PFSK-1 (cell line): Measurements from ENCODE around the gene PUS3.

ENCODE experiments used
- FOXP2 ChIP-seq: optimal IDR thresholded peaks from 2 replicates; pipeline ENCODE3; 2011; ENCODE audit warnings: borderline replicate concordance, control low read depth, inconsistent platforms; ENCODE audit not compliant: insufficient read depth; ENCODE audit errors: extremely low read length, extremely low read depth
- POLR2AphosphoS5 ChIP-seq: IDR thresholded peaks from 2 replicates; pipeline ENCODE4 v1.6.1; 2012; ENCODE audit warnings: low read depth, mild to moderate bottlenecking, control low read depth, low read length, moderate library complexity
- TAF1 ChIP-seq: IDR thresholded peaks from 2 replicates; pipeline ENCODE4 v1.6.1; 2012; ENCODE audit warnings: low read length, control low read depth, borderline replicate concordance; ENCODE audit not compliant: insufficient read depth
- TF ChIP-seq, protein P1 (sequence below), 2 experiments: IDR thresholded peaks; 2 replicates each; pipeline versions ENCODE4 v1.6.1 to v1.8.0; 2011 to 2012; ENCODE audit warnings: low read depth in 2 of 2, low read length in 2 of 2, control low read depth in 1 of 2, inconsistent platforms in 1 of 2, mild to moderate bottlenecking in 1 of 2, moderate library complexity in 1 of 2; ENCODE audit not compliant: insufficient read depth in 1 of 2

DNA sequence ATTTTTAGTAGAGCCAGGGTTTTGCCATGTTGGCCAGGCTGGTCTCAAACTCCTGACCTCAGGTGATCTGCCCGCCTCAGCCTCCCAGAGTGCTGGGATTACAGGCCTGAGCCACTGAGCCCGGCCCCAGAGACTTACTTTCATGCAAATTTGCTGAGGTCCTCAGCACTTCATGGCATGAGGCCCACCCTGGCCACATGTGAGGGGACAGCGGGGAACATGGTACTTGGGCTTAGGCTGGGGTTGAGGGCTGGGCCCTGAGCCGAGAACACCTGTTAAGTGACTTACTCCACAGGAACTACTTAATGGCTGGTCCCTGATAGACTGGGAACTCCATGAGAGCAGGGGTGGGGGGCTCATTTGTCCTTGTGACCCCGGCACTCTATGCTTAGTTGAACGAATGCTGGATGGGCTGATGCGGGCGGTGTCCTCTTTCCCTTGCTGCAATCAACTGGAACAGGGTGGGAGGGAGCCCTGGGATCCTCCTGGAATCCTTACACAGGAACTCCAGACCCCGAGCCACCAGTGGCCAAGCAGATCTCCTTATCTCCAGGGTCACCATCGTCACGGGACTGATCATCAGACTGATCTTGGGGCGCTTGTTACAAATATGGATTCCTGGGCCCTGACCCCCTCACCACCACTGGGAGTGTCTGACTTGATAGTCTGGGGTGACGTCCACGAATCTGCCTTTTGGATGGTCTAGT is 43.9 kb upstream of the PUS3 start:
- no peak for TF ChIP-seq POLR2AphosphoS5
- TF ChIP-seq, protein P1, sequence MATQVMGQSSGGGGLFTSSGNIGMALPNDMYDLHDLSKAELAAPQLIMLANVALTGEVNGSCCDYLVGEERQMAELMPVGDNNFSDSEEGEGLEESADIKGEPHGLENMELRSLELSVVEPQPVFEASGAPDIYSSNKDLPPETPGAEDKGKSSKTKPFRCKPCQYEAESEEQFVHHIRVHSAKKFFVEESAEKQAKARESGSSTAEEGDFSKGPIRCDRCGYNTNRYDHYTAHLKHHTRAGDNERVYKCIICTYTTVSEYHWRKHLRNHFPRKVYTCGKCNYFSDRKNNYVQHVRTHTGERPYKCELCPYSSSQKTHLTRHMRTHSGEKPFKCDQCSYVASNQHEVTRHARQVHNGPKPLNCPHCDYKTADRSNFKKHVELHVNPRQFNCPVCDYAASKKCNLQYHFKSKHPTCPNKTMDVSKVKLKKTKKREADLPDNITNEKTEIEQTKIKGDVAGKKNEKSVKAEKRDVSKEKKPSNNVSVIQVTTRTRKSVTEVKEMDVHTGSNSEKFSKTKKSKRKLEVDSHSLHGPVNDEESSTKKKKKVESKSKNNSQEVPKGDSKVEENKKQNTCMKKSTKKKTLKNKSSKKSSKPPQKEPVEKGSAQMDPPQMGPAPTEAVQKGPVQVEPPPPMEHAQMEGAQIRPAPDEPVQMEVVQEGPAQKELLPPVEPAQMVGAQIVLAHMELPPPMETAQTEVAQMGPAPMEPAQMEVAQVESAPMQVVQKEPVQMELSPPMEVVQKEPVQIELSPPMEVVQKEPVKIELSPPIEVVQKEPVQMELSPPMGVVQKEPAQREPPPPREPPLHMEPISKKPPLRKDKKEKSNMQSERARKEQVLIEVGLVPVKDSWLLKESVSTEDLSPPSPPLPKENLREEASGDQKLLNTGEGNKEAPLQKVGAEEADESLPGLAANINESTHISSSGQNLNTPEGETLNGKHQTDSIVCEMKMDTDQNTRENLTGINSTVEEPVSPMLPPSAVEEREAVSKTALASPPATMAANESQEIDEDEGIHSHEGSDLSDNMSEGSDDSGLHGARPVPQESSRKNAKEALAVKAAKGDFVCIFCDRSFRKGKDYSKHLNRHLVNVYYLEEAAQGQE (IDR thresholded peaks at IDR 0.05; ENCODE audit: insufficient read depth in 1 of 2, low read depth in 2 of 2, low read length in 2 of 2), result no peak
- no peak for TF ChIP-seq TAF1
- TF ChIP-seq FOXP2, result no peak
